GM23338 (cell line): ENCODE data around the gene BAD. TPM values are rescaled to one million over a fixed set of nuclear protein-coding genes. Genes with fewer than 3 reads are reported as not detected.

Experiments
- CTCF ChIP-seq, 2 experiments: fragments of 200-600 bp in 1 of 2; sonication (generic) in 1 of 2; conservative IDR thresholded peaks; 2 replicates each; pipeline versions ENCODE4 v1.5.1 to v1.6.1; 2016 to 2017; ENCODE audit warnings: antibody characterized with exemption in 2 of 2, low read depth in 2 of 2, mild to moderate bottlenecking in 2 of 2, moderate library complexity in 1 of 2
- REST ChIP-seq: IDR thresholded peaks from one replicate; pipeline ENCODE4 v1.6.1; 2018; ENCODE audit warnings: antibody characterized with exemption; ENCODE audit not compliant: unreplicated experiment
- STAT1 ChIP-seq: IDR thresholded peaks from one replicate; pipeline ENCODE4 v1.6.1; 2016; ENCODE audit warnings: antibody characterized with exemption; ENCODE audit not compliant: unreplicated experiment
- ZNF462 ChIP-seq: fragments of 250-450 bp; sonication (Bioruptor Pico); IDR thresholded peaks from 2 replicates; pipeline ENCODE4 v1.5.0; 2020; ENCODE audit warnings: mild to moderate bottlenecking, moderate library complexity
- polyA plus RNA-seq: library from polyadenylated mRNA; unstranded; fragments of >200 nt; fragmentation: Nextera tagmentation; extraction: Ambion mirVana; gene quantifications from 2 replicates; pipeline ENCODE4 v1.2.1, GENCODE V29; 2016
- total RNA-seq: library from RNA; depleted of rRNA; stranded (reverse); fragments of >200 nt; shearing (Covaris generic); gene quantifications from 2 replicates; pipeline ENCODE4 v1.2.3, GENCODE V29; 2014

The BAD gene
- total and polyA plus RNA-seq, 2 experiments from 2014 or later, result 46.3 to 46.4 TPM

GRCh38 chr11:64265176-64266160, 19.0 kb downstream of the BAD start (continued):
- no peak for TF ChIP-seq ZNF462
- no peak for TF ChIP-seq STAT1
- no peak for TF ChIP-seq REST
- no peak for TF ChIP-seq CTCF (conservative IDR thresholded peaks at IDR 0.05; ENCODE audit: low read depth in 2 of 2)
